Spleen (tissue), 7 donors: ENCODE measurements around the gene RFNG.

Experiments used
- CTCF ChIP-seq, 11 experiments: fragments of 200-600 bp in 7 of 11; fragments of 450-650 bp in 4 of 11; sonication (generic) in 4 of 11; IDR thresholded peaks in 8 of 11; conservative IDR thresholded peaks in 3 of 11; 1 replicate in 7 of 11; 2 replicates in 4 of 11; pipeline versions ENCODE4 v1.4.0 to v1.8.0; 2016 to 2021; ENCODE audit warnings: antibody characterized with exemption in 11 of 11, inconsistent platforms in 4 of 11, mild to moderate bottlenecking in 1 of 11
- POLR2A ChIP-seq, 3 donors: fragments of 450-650 bp; IDR thresholded peaks; one replicate each; pipeline ENCODE4 v1.5.1; 2017; ENCODE audit warnings: antibody characterized with exemption in 3 of 3, mild to moderate bottlenecking in 1 of 3
- POLR2AphosphoS5 ChIP-seq, 3 donors: sonication (generic); formaldehyde crosslinking; IDR thresholded peaks; one replicate each; pipeline ENCODE4 v1.5.1; 2017; ENCODE audit warnings: antibody characterized with exemption in 3 of 3
- donor health status: DM: no; HTN: no; CAD: no; lungs with moderate emphysema.
- donor health status: DM: no; HTN: no; CAD: no.
- donor health status: DM: no; HTN: no; CAD: no.

- TF ChIP-seq CTCF (IDR thresholded peaks at IDR 0.05 in 8 of 11, conservative IDR thresholded peaks at IDR 0.05 in 3 of 11) (no peak), POLR2A (IDR thresholded peaks at IDR 0.05) (no peak), POLR2AphosphoS5 (IDR thresholded peaks at IDR 0.05) (peak in 1 of 3 donors; percentile 34)
Measured at GRCh38 chr17:82101301-82101715, 49.7 kb upstream of the RFNG start.
